Neural cell (in vitro differentiated cells): ENCODE data around the gene HSD17B8. TPM values are rescaled to one million over a fixed set of nuclear protein-coding genes. Genes with fewer than 3 reads are reported as not detected.

Source experiments
- H2AFZ ChIP-seq: fragments of 200-600, 300-800 bp; sonication (generic), shearing (Covaris generic); 2 replicates; pipeline ENCODE4 v1.6.0; 2014; ENCODE audit warnings: low read depth, mild to moderate bottlenecking, antibody characterized with exemption, low read length, moderate library complexity
- H3F3A ChIP-seq: fragments of 200-600 bp; shearing (Covaris generic); 2 replicates; pipeline ENCODE4 v1.6.1; 2016; ENCODE audit warnings: mild to moderate bottlenecking, moderate library complexity, mixed read lengths, antibody characterized with exemption, low read length; ENCODE audit not compliant: insufficient read depth, poor library complexity, severe bottlenecking
- H3K27ac ChIP-seq: fragments of 200-600, 300-800 bp; sonication (generic), shearing (Covaris generic); 2 replicates; pipeline ENCODE4 v1.5.1; 2014; ENCODE audit warnings: mild to moderate bottlenecking, low read length, moderate library complexity
- H3K27me3 ChIP-seq: fragments of 300-800, 200-600 bp; sonication (generic), shearing (Covaris generic); 2 replicates; pipeline ENCODE4 v1.6.0; 2014; ENCODE audit warnings: mild to moderate bottlenecking, low read depth, low read length, moderate library complexity; ENCODE audit not compliant: insufficient read depth
- H3K36me3 ChIP-seq: fragments of 300-800, 200-600 bp; sonication (generic), shearing (Covaris generic); 2 replicates; pipeline ENCODE4 v1.5.1; 2014; ENCODE audit warnings: mild to moderate bottlenecking, antibody characterized with exemption, low read length, moderate library complexity; ENCODE audit not compliant: insufficient read depth
- H3K4me2 ChIP-seq: fragments of 300-800, 200-600 bp; sonication (generic), shearing (Covaris generic); 2 replicates; pipeline ENCODE4 v1.6.0; 2014; ENCODE audit warnings: mild to moderate bottlenecking, low read length
- H3K4me3 ChIP-seq: fragments of 300-800, 200-600 bp; sonication (generic), shearing (Covaris generic); 2 replicates; pipeline ENCODE4 v1.5.1; 2014; ENCODE audit warnings: mild to moderate bottlenecking, low read length, moderate library complexity
- H3K79me2 ChIP-seq: fragments of 200-600 bp; shearing (Covaris generic); replicated peaks from 2 replicates; pipeline ENCODE4 v1.6.0; 2014; ENCODE audit warnings: mild to moderate bottlenecking, low read length, moderate library complexity; ENCODE audit not compliant: insufficient read depth
- H3K9ac ChIP-seq: fragments of 300-800, 200-600 bp; sonication (generic), shearing (Covaris generic); 2 replicates; pipeline ENCODE4 v1.6.1; 2016; ENCODE audit warnings: mild to moderate bottlenecking, low read length, mixed read lengths
- H3K9me2 ChIP-seq: fragments of 200-600 bp; shearing (Covaris generic); 2 replicates; pipeline ENCODE4 v1.6.1; 2016; ENCODE audit warnings: mild to moderate bottlenecking, low read length, mixed read lengths; ENCODE audit not compliant: insufficient read depth
- H3K9me3 ChIP-seq: fragments of 200-600, 300-800 bp; sonication (generic), shearing (Covaris generic); 2 replicates; pipeline ENCODE4 v1.6.1; 2016; ENCODE audit warnings: mild to moderate bottlenecking, mixed run types, low read length, moderate library complexity, mixed read lengths
- H4K20me1 ChIP-seq: fragments of 200-600 bp; shearing (Covaris generic); 2 replicates; pipeline ENCODE4 v1.6.1; 2016; ENCODE audit warnings: mild to moderate bottlenecking, mixed run types; ENCODE audit not compliant: insufficient read depth
- EP300 ChIP-seq: fragments of 450-650 bp; conservative IDR thresholded peaks from 2 replicates; pipeline ENCODE4 v1.6.1; 2014; ENCODE audit warnings: antibody characterized with exemption, mild to moderate bottlenecking, moderate library complexity; ENCODE audit not compliant: poor library complexity, severe bottlenecking
- EZH2 ChIP-seq: fragments of 200-600, 300-800 bp; shearing (Covaris generic), sonication (generic); IDR thresholded peaks from 2 replicates; pipeline ENCODE4 v1.6.1; 2014; ENCODE audit warnings: antibody characterized with exemption, low read length, borderline replicate concordance, mild to moderate bottlenecking; ENCODE audit not compliant: insufficient read depth, poor library complexity, severe bottlenecking
- MXI1 ChIP-seq: fragments of 450-650 bp; conservative IDR thresholded peaks from 2 replicates; pipeline ENCODE4 v1.6.1; 2014; ENCODE audit warnings: antibody characterized with exemption, mild to moderate bottlenecking; ENCODE audit not compliant: poor library complexity, severe bottlenecking
- POLR2AphosphoS5 ChIP-seq: IDR thresholded peaks from 2 replicates; pipeline ENCODE4 v1.6.1; 2012
- RAD21 ChIP-seq: fragments of 450-650 bp; conservative IDR thresholded peaks from 2 replicates; pipeline ENCODE4 v1.6.1; 2014; ENCODE audit warnings: antibody characterized with exemption, mild to moderate bottlenecking, moderate library complexity
- SMC3 ChIP-seq: fragments of 450-650 bp; conservative IDR thresholded peaks from 2 replicates; pipeline ENCODE4 v1.6.1; 2014; ENCODE audit warnings: antibody characterized with exemption, mild to moderate bottlenecking, moderate library complexity; ENCODE audit not compliant: poor library complexity
- TAF1 ChIP-seq: IDR thresholded peaks from 2 replicates; pipeline ENCODE4 v1.6.1; 2012; ENCODE audit warnings: low read depth
- polyA plus RNA-seq: library from polyadenylated mRNA; depleted of rRNA; stranded (reverse); fragments of >200 nt; gene quantifications from 2 replicates; pipeline ENCODE4 v1.2.3, GENCODE V29; 2014
- TF ChIP-seq, protein P1 (sequence below): fragments of 450-650 bp; IDR thresholded peaks from 2 replicates; pipeline ENCODE4 v1.5.1; 2014; ENCODE audit warnings: antibody characterized with exemption, mild to moderate bottlenecking, moderate library complexity; ENCODE audit not compliant: poor library complexity, severe bottlenecking
- TF ChIP-seq, protein P2 (sequence below): IDR thresholded peaks from 2 replicates; pipeline ENCODE4 v1.6.1; 2012; ENCODE audit warnings: borderline replicate concordance

Gene HSD17B8
- polyA plus RNA-seq, 1 donor from 2014 or later = 7.3 TPM

DNA sequence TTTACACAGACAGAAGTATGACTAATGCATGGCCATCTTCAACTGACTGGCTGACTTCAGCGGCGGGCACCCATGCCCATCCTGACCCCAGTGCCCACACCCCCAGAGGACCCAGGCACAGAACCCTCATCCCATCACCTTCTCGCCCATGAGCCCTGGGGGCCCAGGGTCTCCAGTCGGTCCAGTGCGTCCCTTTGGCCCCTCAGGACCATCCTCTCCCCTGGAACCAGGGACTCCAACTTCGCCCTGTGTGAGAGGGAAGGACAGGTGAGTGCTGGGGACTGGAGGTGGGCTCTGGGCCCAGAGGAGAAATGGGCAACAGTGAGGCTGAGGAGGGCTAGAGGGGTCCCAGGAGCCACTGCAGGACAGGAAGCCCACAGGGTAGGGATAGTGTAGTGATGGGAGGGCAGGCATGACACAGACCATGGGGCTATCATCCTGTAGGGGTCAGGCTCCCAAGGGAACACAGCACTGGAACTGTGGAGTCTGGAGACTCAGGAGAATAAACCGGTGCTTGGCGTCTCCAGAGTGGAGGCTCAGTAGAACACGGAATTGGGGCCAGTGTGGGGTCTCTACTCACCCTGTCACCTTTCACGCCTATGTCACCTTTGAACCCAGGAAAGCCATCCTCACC is 28.9 kb upstream of the HSD17B8 start:
- H3K36me3 ChIP-seq = no peaks in the 10 kb centered on the region
- no peak overlapping the region for H3K27ac ChIP-seq
- no peak overlapping the region for H3K4me2 ChIP-seq
- no peaks in the 10 kb centered on the region for H3K9me3 ChIP-seq
- H3K79me2 ChIP-seq = no peaks in the 10 kb centered on the region
- H3K9ac ChIP-seq = no peak overlapping the region
- H3K4me3 ChIP-seq = no peak overlapping the region
- H2AFZ ChIP-seq = no peak overlapping the region
- H3K9me2 ChIP-seq = no peaks in the 10 kb centered on the region
- TF ChIP-seq TAF1 (no peak), POLR2AphosphoS5 (no peak), SMC3 (no peak), MXI1 (no peak), EP300 (no peak), RAD21 (no peak), EZH2 (no peak)
- TF ChIP-seq, protein P1, sequence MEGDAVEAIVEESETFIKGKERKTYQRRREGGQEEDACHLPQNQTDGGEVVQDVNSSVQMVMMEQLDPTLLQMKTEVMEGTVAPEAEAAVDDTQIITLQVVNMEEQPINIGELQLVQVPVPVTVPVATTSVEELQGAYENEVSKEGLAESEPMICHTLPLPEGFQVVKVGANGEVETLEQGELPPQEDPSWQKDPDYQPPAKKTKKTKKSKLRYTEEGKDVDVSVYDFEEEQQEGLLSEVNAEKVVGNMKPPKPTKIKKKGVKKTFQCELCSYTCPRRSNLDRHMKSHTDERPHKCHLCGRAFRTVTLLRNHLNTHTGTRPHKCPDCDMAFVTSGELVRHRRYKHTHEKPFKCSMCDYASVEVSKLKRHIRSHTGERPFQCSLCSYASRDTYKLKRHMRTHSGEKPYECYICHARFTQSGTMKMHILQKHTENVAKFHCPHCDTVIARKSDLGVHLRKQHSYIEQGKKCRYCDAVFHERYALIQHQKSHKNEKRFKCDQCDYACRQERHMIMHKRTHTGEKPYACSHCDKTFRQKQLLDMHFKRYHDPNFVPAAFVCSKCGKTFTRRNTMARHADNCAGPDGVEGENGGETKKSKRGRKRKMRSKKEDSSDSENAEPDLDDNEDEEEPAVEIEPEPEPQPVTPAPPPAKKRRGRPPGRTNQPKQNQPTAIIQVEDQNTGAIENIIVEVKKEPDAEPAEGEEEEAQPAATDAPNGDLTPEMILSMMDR = no peak
- TF ChIP-seq, protein P2, sequence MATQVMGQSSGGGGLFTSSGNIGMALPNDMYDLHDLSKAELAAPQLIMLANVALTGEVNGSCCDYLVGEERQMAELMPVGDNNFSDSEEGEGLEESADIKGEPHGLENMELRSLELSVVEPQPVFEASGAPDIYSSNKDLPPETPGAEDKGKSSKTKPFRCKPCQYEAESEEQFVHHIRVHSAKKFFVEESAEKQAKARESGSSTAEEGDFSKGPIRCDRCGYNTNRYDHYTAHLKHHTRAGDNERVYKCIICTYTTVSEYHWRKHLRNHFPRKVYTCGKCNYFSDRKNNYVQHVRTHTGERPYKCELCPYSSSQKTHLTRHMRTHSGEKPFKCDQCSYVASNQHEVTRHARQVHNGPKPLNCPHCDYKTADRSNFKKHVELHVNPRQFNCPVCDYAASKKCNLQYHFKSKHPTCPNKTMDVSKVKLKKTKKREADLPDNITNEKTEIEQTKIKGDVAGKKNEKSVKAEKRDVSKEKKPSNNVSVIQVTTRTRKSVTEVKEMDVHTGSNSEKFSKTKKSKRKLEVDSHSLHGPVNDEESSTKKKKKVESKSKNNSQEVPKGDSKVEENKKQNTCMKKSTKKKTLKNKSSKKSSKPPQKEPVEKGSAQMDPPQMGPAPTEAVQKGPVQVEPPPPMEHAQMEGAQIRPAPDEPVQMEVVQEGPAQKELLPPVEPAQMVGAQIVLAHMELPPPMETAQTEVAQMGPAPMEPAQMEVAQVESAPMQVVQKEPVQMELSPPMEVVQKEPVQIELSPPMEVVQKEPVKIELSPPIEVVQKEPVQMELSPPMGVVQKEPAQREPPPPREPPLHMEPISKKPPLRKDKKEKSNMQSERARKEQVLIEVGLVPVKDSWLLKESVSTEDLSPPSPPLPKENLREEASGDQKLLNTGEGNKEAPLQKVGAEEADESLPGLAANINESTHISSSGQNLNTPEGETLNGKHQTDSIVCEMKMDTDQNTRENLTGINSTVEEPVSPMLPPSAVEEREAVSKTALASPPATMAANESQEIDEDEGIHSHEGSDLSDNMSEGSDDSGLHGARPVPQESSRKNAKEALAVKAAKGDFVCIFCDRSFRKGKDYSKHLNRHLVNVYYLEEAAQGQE = no peak
- H3K27me3 ChIP-seq = no peaks in the 10 kb centered on the region
- no peaks in the 10 kb centered on the region for H4K20me1 ChIP-seq
- no peaks in the 10 kb centered on the region for H3F3A ChIP-seq

DNA sequence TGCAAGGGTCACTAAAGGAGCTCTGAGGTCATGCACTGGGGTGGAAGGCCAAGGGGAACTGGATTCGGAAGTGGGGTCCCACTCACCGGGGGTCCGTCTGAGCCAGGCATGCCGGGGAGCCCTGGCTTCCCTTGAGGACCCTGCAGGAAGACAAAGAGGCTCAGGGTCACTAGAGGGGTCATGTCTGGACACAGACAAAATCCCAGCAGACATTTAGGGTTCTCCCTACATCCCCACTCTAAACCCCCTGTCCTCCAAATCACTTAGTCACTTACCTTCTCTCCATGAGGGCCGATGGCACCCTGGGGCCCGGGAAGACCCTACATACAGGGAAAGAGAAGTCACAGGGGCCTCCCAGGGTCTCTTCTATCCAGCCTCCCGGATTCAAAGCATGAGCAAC is 27.5 kb upstream of the HSD17B8 start:
- H2AFZ ChIP-seq = no peak overlapping the region
- H3K4me2 ChIP-seq = no peak overlapping the region
- H4K20me1 ChIP-seq = no peaks in the 10 kb centered on the region
- no peak overlapping the region for H3K27ac ChIP-seq
- H3K36me3 ChIP-seq = no peaks in the 10 kb centered on the region
- no peaks in the 10 kb centered on the region for H3K9me3 ChIP-seq
- H3K9me2 ChIP-seq = no peaks in the 10 kb centered on the region
- H3F3A ChIP-seq = no peaks in the 10 kb centered on the region
- H3K79me2 ChIP-seq = no peaks in the 10 kb centered on the region
- TF ChIP-seq, protein P1 = no peak
- no peak for TF ChIP-seq EP300
- no peak for TF ChIP-seq MXI1
- H3K4me3 ChIP-seq = no peak overlapping the region
- H3K27me3 ChIP-seq = no peaks in the 10 kb centered on the region
- no peak overlapping the region for H3K9ac ChIP-seq
